NCI-H187 treated with DMSO at 0.1 percent for 48 hours (cell line): ENCODE measurements around the gene PROX1.

Experiments used
- DNase-seq: peaks from one replicate; lab custom pipeline; 2025; lab: John Stamatoyannopoulos, UW

PROX1 gene

GRCh38 chr1:213999732-214000131 is 12.0 kb downstream of the PROX1 start:
- no peak for DNase-seq

GRCh38 chr1:214002060-214002459 is 14.3 kb downstream of the PROX1 start:
- no peak for DNase-seq

- DNase-seq = no peak
Observed at GRCh38 chr1:214002472-214002871, 14.7 kb downstream of the PROX1 start.

GRCh38 chr1:214003233-214003632 is 15.5 kb downstream of the PROX1 start:
- no peak for DNase-seq

GRCh38 chr1:214004014-214004413 is 16.2 kb downstream of the PROX1 start:
- DNase-seq = no peak

- DNase-seq = no peak
Observed at GRCh38 chr1:214004795-214005194, 17.0 kb downstream of the PROX1 start.

- DNase-seq = no peak
Observed at GRCh38 chr1:214005708-214006107, 17.9 kb downstream of the PROX1 start.

- DNase-seq = no peak
Observed at GRCh38 chr1:214006845-214007244, 19.1 kb downstream of the PROX1 start.

GRCh38 chr1:214008347-214008746 is 20.6 kb downstream of the PROX1 start:
- DNase-seq = no peak

- DNase-seq = no peak
Observed at GRCh38 chr1:214008791-214009422, 21.1 kb downstream of the PROX1 start.

GRCh38 chr1:214009423-214010196 is 21.8 kb downstream of the PROX1 start:
- DNase-seq = no peak

- no peak for DNase-seq
Observed at GRCh38 chr1:214010197-214010573, 22.4 kb downstream of the PROX1 start.

- DNase-seq = no peak
Observed at GRCh38 chr1:214010717-214011116, 22.9 kb downstream of the PROX1 start.

GRCh38 chr1:214012418-214012817 is 24.6 kb downstream of the PROX1 start:
- DNase-seq = no peak

GRCh38 chr1:214013614-214014377 is 26.0 kb downstream of the PROX1 start:
- no peak for DNase-seq

GRCh38 chr1:214014730-214015129 is 27.0 kb downstream of the PROX1 start:
- DNase-seq = no peak

GRCh38 chr1:214017191-214017982 is 29.6 kb downstream of the PROX1 start:
- no peak for DNase-seq

GRCh38 chr1:214018386-214019268 is 30.9 kb downstream of the PROX1 start:
- DNase-seq = peak; percentile 22

GRCh38 chr1:214019499-214019898 is 31.7 kb downstream of the PROX1 start:
- no peak for DNase-seq

- no peak for DNase-seq
Observed at GRCh38 chr1:214021321-214021720, 33.5 kb downstream of the PROX1 start.

GRCh38 chr1:214022229-214022791 is 34.5 kb downstream of the PROX1 start:
- DNase-seq = no peak
